T-helper 2 cell treated with Interferon-gamma antibody and Interleukin-4, amounts not matched to agents 5 μg/mL and 100 μg/mL, for 36 hours (primary cell): ENCODE measurements around the gene KCNQ1.

Source experiments
- DNase-seq: peaks from one replicate; pipeline ENCODE4 v3.0.0; 2021; ENCODE audit warnings: low spot score
- H3K27ac Mint-ChIP-seq: one replicate; pipeline ENCODE4 v1.8.0; 2021; ENCODE audit warnings: mild to moderate bottlenecking, mixed read lengths
- H3K27me3 Mint-ChIP-seq: one replicate; pipeline ENCODE4 v1.8.0; 2021; ENCODE audit warnings: low read depth, mixed read lengths
- H3K36me3 Mint-ChIP-seq: one replicate; pipeline ENCODE4 v1.8.0; 2021; ENCODE audit warnings: low read depth, mixed read lengths
- H3K4me1 Mint-ChIP-seq: one replicate; pipeline ENCODE4 v1.8.0; 2021; ENCODE audit warnings: low read depth, mixed read lengths
- H3K4me3 Mint-ChIP-seq: one replicate; pipeline ENCODE4 v1.8.0; 2022; ENCODE audit warnings: mild to moderate bottlenecking, moderate library complexity, mixed read lengths
- H3K9me3 Mint-ChIP-seq: one replicate; pipeline ENCODE4 v1.8.0; 2021; ENCODE audit warnings: mixed read lengths

Gene KCNQ1

DNA sequence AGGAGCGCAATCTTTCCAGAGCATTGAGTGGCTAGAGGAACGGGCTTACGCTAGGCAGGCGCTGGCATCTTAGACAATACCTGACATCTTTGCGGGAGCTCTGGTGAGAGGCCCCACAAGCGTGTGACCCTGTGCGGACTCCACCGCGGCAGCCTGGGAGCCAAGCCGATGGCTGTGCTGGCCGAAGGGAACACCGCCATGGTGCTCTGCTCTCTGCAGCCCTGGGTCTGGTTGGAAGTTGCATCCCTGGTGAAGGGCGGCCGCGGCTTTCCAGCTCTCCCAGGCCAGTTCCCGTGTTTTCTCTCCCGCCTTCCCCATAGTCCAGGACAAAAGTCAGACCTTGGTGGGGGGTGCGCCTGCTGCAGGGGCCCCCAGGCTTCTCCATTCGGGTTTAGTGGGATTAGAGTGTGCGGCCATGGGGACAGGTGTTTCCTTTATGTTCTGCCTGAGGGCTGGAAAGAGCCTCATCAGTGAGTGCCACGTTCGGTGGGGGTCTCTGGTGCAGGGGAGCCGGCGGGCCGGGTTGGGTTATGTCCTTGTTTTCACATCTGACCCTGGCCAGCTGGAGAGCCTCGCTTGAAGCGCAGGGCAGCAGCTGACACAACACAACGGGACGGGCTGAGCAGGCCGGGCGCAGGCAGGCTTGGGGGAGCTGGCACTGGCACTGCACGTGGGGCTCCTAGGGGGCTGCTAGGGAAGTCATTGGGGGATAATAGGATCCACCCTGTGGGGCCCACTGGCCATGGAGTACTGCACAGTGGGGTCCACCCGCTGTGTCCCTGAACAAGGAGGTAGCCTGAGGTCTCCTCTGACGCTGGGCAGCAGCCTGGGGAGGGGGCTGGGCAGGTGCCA, 94.8 kb downstream of the KCNQ1 start:
- no peaks in the 10 kb centered on the region for H3K9me3 Mint-ChIP-seq
- H3K4me1 Mint-ChIP-seq: no peaks in the 10 kb centered on the region
- DNase-seq: no peak
- H3K36me3 Mint-ChIP-seq: no peaks in the 10 kb centered on the region
- no peak overlapping the region for H3K4me3 Mint-ChIP-seq
- no peak overlapping the region for H3K27ac Mint-ChIP-seq
- no peaks in the 10 kb centered on the region for H3K27me3 Mint-ChIP-seq

DNA sequence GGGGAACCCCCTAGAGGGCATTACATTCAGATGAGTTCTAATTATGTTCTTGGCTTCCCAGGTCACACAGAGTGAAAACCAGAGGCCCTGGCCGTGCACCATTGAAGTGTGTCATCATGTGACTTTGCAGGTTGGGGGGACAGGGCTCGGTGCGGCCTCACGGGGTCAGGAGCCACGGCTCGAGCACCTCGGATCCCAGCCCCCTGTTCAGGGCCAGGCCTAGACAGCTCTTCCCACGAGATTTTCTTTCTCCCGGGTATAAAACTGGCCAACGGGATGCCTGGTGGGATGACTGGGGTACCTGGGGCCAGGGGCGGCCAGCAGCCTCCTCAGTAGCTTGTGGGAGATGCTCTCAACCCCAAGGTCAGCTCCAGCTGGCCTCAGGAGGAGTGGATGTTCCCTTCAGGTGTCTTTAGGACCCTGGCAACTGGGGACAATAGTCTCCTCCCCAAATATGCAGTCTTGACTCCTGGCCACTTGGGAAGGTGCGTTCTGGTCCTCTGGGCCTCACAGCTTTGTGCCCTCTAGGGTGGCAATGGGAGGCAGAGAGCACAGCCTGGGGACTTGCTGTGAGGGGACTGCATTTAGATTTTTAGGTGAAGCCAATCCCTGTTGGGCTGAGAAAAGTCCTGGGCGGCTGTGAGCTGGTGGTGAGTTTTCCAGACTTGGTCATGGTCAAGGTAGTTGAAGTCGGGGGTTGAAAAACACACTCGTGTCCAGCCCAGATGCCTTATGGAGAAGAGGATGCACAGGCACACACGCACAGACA, 95.6 kb downstream of the KCNQ1 start:
- no peak overlapping the region for H3K27ac Mint-ChIP-seq
- H3K36me3 Mint-ChIP-seq: no peaks in the 10 kb centered on the region
- H3K27me3 Mint-ChIP-seq: no peaks in the 10 kb centered on the region
- H3K4me3 Mint-ChIP-seq: no peak overlapping the region
- H3K9me3 Mint-ChIP-seq: no peaks in the 10 kb centered on the region
- no peaks in the 10 kb centered on the region for H3K4me1 Mint-ChIP-seq
- DNase-seq: no peak

DNA sequence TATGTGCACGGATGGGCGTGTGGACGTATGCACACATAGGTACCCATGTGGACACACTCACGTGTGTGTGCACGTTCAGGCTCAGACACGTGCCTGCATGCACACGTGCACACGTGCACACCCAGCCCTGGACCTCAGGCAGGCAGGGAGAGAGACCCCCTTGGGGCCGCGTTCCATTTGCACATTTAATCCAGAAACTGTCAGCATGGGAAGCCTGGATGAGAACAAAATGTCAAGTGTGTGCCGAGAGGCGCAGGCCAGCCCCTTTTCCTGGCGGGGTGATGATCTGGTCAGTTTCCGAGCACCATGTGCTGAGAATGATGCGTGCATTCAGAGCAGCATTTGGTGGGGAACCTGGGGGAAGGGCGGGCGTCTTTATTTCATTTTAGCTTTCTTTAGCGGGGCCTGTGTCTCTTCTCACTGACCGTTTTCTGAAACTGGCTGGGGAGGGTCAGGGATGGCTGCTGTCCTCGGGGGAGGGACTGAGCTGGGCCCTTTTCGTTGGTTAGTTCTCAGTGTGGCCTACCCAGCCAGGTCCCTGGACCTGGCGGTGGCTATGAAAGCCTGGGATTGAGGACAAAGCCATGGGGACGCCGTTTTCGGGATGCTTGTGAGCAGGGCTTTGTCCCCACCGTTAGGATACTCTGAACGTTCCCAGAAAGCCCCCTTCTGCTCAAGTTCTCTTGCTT, 96.3 kb downstream of the KCNQ1 start:
- Mint-ChIP-seq H3K9me3 (no peaks in the 10 kb centered on the region), H3K36me3 (no peaks in the 10 kb centered on the region), H3K27ac (no peak overlapping the region), H3K4me3 (no peak overlapping the region), H3K27me3 (peaks cover under 1% of the 10 kb centered on the region), H3K4me1 (no peaks in the 10 kb centered on the region)
- no peak for DNase-seq

DNA sequence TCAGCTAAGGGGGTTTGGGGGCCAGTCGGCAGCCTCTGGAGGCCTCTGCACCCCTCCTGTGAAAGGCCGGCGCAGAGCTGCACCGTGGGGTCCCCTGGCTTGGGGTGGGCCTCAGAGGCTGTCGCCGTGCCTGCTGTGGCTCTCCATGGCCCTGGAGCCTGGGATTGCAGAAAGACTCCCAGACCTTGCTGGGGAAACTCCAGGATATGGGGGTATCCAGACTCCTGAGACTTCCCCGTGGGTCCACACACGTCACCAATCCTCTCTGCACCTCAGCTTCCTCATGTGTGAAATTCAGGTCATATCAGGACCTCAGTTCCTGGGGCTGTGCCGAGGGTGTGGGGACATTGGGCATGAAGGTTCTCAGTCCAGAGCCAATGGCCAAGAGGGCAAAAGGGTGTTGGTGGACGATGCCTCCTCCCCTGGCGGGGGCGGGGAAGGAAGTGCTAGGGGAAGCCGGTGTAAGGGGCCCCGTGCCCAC, 97.1 kb downstream of the KCNQ1 start:
- no peaks in the 10 kb centered on the region for H3K9me3 Mint-ChIP-seq
- peaks cover 3% of the 10 kb centered on the region for H3K27me3 Mint-ChIP-seq
- H3K27ac Mint-ChIP-seq: no peak overlapping the region
- DNase-seq: no peak
- no peaks in the 10 kb centered on the region for H3K4me1 Mint-ChIP-seq
- no peak overlapping the region for H3K4me3 Mint-ChIP-seq
- H3K36me3 Mint-ChIP-seq: no peaks in the 10 kb centered on the region

DNA sequence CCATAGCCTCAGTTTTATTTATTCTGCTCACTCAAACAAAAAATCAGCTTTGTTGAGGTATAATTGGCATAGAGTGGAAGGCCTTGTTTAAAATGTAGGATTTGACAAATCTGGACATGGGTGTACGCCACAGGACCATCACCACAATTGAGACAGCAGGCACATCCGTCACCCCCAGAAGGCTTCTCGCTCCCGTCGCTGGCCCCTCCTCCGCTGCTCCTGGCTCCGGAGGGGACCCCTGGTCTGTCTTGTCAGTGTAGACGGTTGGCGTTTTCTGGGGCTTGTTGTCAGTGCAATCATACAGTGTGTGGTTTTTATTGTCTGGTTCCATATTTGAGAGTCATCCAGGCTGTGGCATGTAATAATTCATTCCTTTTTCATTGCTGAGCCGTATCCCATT, 97.6 kb downstream of the KCNQ1 start:
- Mint-ChIP-seq H3K9me3 (no peaks in the 10 kb centered on the region), H3K4me1 (no peaks in the 10 kb centered on the region), H3K27ac (no peak overlapping the region), H3K27me3 (peaks cover 3% of the 10 kb centered on the region), H3K36me3 (no peaks in the 10 kb centered on the region), H3K4me3 (no peak overlapping the region)
- no peak for DNase-seq

DNA sequence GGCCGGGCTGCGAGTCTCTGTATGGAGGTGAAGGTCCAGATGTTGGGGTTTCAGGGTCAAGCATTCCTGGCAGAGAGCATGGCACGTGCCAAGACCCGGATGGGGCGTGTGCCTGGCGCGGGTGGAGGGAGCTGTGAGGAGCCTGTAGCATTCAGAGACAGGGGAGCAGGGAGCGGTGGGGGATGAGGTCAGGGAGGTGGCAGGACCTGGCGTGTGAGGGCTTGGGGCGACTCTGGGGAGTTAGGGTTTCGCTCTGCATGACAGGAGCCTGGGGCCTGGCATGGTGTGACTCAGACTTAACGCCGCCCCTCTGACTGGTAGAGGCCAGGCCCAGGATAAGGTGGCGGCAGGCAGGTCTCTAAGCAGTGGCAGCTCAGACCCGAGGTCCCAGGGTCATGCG, 103.0 kb downstream of the KCNQ1 start:
- Mint-ChIP-seq H3K27me3 (peaks cover 3% of the 10 kb centered on the region), H3K4me1 (no peaks in the 10 kb centered on the region), H3K27ac (no peak overlapping the region), H3K9me3 (no peaks in the 10 kb centered on the region), H3K36me3 (no peaks in the 10 kb centered on the region), H3K4me3 (no peak overlapping the region)
- no peak for DNase-seq

DNA sequence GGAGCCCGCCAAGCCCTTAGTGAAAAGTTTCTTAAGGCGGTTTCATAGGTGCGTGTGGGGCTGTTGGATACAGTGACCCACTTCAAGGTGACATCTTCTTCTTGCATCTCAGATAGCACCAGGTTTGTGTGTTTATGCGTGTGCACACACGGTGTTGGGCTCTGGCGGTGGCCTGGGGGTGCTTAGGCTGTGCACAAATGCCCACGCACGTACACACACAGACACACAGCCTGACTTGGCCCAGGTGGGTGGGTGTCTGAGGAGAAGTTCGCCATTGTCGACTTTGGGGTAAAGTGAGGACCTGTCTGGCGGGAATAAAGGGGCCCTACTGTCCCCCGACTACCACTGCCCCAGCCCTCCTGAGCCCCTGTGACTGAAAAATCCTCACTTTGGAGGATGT, 103.8 kb downstream of the KCNQ1 start:
- no peaks in the 10 kb centered on the region for H3K36me3 Mint-ChIP-seq
- H3K9me3 Mint-ChIP-seq: no peaks in the 10 kb centered on the region
- H3K4me3 Mint-ChIP-seq: no peak overlapping the region
- H3K27ac Mint-ChIP-seq: no peak overlapping the region
- no peaks in the 10 kb centered on the region for H3K4me1 Mint-ChIP-seq
- H3K27me3 Mint-ChIP-seq: peaks cover 3% of the 10 kb centered on the region
- DNase-seq: no peak

DNA sequence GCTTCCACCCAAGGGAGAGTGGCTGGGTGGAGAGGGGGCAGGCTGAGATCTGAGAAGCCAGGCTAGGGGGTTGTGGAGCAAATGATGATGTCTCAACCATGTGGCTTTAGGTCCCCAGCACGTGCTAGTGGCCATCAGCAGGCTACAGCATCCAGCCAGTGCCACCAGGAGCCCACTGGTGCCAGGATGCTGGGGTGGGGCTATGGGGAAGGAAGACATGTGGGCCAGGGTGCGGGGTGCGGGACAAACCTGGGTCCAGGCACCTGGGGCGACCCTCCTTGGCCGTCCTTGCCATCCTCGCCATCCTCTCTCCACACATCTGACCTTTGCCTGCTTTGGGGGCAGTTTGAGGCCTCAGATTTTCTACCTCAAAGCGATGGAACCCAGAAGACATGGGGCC, 104.3 kb downstream of the KCNQ1 start:
- H3K4me3 Mint-ChIP-seq: no peak overlapping the region
- peaks cover 3% of the 10 kb centered on the region for H3K27me3 Mint-ChIP-seq
- no peaks in the 10 kb centered on the region for H3K4me1 Mint-ChIP-seq
- DNase-seq: no peak
- H3K9me3 Mint-ChIP-seq: no peaks in the 10 kb centered on the region
- H3K36me3 Mint-ChIP-seq: no peaks in the 10 kb centered on the region
- H3K27ac Mint-ChIP-seq: no peak overlapping the region

DNA sequence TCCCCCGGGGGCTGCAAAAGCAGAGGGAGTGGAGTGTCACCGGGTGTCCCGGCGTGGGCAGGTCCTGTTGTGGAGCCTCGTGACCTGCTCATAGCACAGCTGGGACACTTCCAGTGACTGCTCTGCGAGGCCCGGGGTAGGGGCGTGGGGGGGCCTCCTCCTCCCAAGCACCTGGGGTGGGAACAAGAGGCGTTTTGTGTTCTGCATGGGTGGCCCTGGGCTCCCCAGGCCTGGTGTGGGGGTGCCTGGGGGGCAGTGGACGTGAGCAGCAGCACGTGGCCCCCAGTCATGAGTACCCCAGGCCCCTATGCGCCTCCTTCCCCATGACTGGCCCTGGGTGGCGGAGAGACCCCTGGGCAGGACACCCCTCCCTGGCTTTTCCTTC, 104.7 kb downstream of the KCNQ1 start:
- Mint-ChIP-seq H3K27ac (no peak overlapping the region), H3K4me1 (no peaks in the 10 kb centered on the region), H3K36me3 (no peaks in the 10 kb centered on the region), H3K4me3 (no peak overlapping the region), H3K27me3 (peaks cover 3% of the 10 kb centered on the region), H3K9me3 (no peaks in the 10 kb centered on the region)
- no peak for DNase-seq

DNA sequence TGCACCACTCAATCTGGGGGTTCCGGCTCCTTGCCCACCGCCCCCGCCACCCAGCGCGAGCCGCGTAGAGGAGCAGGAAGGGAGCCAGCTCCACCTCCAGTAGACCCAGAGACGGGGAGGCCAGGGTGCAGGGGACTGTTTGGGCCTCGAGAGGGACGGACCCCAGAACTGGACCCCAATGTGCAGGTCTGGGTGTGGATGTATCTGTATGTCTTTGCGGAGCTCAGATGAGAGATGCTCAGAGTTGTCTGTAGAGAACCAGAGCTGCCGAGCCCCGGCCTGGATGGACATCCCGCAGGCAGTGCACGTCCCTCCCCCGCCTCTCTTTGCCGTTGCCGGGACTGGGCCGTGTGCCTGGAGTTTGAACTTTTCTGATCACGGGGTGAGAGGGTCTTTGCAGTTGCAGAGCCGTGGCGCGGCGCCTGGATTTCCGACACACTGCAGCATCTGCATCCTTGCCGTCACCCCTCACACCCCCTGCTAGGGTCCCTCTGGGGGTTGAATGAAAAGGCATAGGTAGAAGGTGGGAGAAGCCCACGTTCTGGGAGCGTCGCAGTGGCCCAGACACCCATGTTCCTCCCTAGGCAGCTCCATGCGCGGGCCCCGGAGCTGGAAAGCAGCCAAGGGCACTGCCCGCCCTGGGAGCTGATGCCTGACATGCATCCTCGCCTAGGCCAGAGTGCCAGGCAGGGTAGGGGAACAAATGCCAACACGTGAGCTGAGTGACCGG, 105.2 kb downstream of the KCNQ1 start:
- no peak for DNase-seq
- Mint-ChIP-seq H3K4me1 (no peaks in the 10 kb centered on the region), H3K9me3 (no peaks in the 10 kb centered on the region), H3K36me3 (no peaks in the 10 kb centered on the region), H3K27me3 (peaks cover 3% of the 10 kb centered on the region), H3K4me3 (no peak overlapping the region), H3K27ac (no peak overlapping the region)

DNA sequence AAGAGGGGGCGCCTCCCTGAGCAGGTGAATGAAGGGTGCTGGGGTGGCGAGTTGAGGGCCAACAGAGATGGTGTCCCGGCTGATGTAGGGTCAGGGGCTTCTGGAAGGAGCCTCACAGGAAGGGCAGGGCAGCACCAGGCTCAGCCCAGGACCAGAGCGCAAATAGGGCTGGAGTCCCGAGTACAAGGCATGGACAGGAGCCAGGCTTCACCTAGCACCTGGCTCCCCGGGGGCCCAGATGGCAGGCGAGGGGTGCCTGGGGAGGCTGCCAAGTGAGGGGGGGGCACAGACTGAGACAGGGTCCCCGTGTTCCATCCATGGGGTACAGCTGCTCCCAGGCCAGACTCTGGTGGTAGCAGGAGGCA, 105.8 kb downstream of the KCNQ1 start:
- H3K27ac Mint-ChIP-seq: no peak overlapping the region
- DNase-seq: no peak
- H3K9me3 Mint-ChIP-seq: no peaks in the 10 kb centered on the region
- peaks cover 3% of the 10 kb centered on the region for H3K27me3 Mint-ChIP-seq
- H3K36me3 Mint-ChIP-seq: no peaks in the 10 kb centered on the region
- no peaks in the 10 kb centered on the region for H3K4me1 Mint-ChIP-seq
- H3K4me3 Mint-ChIP-seq: no peak overlapping the region

DNA sequence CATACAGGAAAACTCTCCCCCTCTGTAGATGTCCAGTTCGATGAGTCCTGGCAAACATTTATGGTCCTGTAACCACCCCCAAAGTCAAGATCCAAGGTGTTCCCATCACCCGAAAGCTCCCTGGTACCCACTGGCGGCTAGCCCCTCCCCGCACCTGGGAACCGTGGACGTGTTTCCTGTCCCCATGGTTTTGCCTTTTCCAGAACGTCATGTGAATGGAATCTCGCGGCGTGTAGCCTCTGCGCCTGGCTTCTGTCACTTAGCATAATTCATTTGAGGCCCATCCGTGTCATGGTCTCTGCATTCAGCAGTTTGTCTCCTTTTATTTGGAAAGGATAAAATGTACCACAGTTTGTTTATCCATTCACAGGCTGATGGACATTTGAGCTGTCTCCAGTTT, 106.3 kb downstream of the KCNQ1 start:
- no peak for DNase-seq
- H3K4me3 Mint-ChIP-seq: no peak overlapping the region
- no peaks in the 10 kb centered on the region for H3K36me3 Mint-ChIP-seq
- H3K9me3 Mint-ChIP-seq: no peaks in the 10 kb centered on the region
- H3K27ac Mint-ChIP-seq: no peak overlapping the region
- peaks cover 2% of the 10 kb centered on the region for H3K27me3 Mint-ChIP-seq
- H3K4me1 Mint-ChIP-seq: no peaks in the 10 kb centered on the region

DNA sequence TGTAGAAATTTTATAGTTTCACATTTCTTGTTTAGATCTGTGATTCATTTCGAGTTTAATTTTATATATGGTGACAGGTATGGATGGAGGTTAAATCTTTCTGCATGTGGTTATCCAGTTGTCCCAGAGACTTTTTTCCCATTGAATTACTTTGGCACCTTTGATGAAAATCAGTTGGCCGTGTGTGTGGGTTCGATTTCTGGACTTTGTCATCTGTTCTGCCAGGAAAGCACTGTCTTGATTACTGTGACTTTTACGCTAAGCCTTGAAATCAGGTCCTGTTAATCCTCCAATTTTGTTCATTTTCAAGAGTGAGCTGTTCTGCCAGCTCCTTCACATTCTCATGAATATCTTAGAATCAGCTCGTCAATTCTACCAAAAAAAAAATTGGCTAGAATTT, 107.4 kb downstream of the KCNQ1 start:
- H3K9me3 Mint-ChIP-seq: no peaks in the 10 kb centered on the region
- H3K4me1 Mint-ChIP-seq: no peaks in the 10 kb centered on the region

DNA sequence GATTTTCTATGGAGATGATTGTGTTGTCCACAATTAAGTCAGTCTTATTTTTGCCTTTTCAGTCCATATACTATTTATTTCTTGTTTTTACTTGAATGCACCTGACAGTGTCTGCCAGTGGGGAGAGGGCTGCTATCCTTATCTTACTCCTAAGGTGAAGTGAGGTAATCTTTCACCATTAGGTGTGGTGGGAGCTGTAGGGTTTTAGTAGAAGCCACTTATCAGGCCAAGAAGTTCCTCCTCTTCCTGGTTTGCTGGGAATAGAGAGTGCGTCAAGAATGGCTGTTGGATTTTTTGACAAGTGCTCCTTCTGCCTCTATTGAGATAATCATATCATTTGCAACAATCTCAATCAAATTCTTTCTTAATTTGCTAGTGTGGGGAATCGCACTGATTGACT, 108.4 kb downstream of the KCNQ1 start:
- H3K27ac Mint-ChIP-seq: no peak overlapping the region
- DNase-seq: no peak
- H3K36me3 Mint-ChIP-seq: no peaks in the 10 kb centered on the region
- H3K4me3 Mint-ChIP-seq: no peak overlapping the region
- no peaks in the 10 kb centered on the region for H3K9me3 Mint-ChIP-seq
- no peaks in the 10 kb centered on the region for H3K4me1 Mint-ChIP-seq
- H3K27me3 Mint-ChIP-seq: no peaks in the 10 kb centered on the region

More for the DNA sequence above, 107.4 kb downstream of the KCNQ1 start:
- H3K4me3 Mint-ChIP-seq: no peak overlapping the region
- DNase-seq: no peak
- H3K27me3 Mint-ChIP-seq: no peaks in the 10 kb centered on the region
- H3K27ac Mint-ChIP-seq: no peak overlapping the region
- no peaks in the 10 kb centered on the region for H3K36me3 Mint-ChIP-seq
